Mucosa of stomach (tissue), 1 donor: ENCODE data around the gene FBXW9.
"Not testable (repeated sequence)": the region's sequence is repeated elsewhere in the genome, so short reads cannot be mapped to it uniquely, and the experiment has no call there.

Source experiments
- H3K27me3 ChIP-seq: one replicate; pipeline ENCODE4 v1.7.0; 2013; ENCODE audit warnings: mild to moderate bottlenecking, low read length; ENCODE audit not compliant: control insufficient read depth, insufficient read depth
- H3K36me3 ChIP-seq: one replicate; pipeline ENCODE4 v1.7.0; 2013; ENCODE audit warnings: low read length; ENCODE audit not compliant: control insufficient read depth, insufficient read depth
- H3K4me1 ChIP-seq: one replicate; pipeline ENCODE4 v1.7.0; 2013; ENCODE audit warnings: mild to moderate bottlenecking, low read length; ENCODE audit not compliant: control insufficient read depth, insufficient read depth
- H3K4me3 ChIP-seq: one replicate; pipeline ENCODE4 v1.7.0; 2013; ENCODE audit warnings: low read length
- H3K9ac ChIP-seq: one replicate; pipeline ENCODE4 v1.7.0; 2013; ENCODE audit warnings: mild to moderate bottlenecking, low read length, moderate library complexity
- H3K9me3 ChIP-seq: one replicate; pipeline ENCODE4 v1.7.0; 2013; ENCODE audit warnings: mild to moderate bottlenecking, low read length, moderate library complexity; ENCODE audit not compliant: control insufficient read depth
- donor health status: Pancreatic carcinoma.

Gene FBXW9

GRCh38 chr19:12696366-12697335, at the start of gene FBXW9:
TSS of gene FBXW9 (minus strand) at chr19:12696631. CDS start at chr19:12696581, 50 bp downstream.
- H3K4me3 ChIP-seq: peak within 1 kb of the TSS; percentile 63
- peaks cover 15% of the 10 kb centered on the region for H3K4me1 ChIP-seq
- no peaks in the 10 kb centered on the region for H3K27me3 ChIP-seq
- peak within 1 kb of the TSS; percentile 71 for H3K9ac ChIP-seq
- H3K36me3 ChIP-seq: no peaks in the 10 kb centered on the region
- no peaks in the 10 kb centered on the region for H3K9me3 ChIP-seq

- Histone ChIP-seq H3K4me3 (no peak overlapping the region), H3K9me3 (no peaks in the 10 kb centered on the region), H3K27me3 (peaks cover 5% of the 10 kb centered on the region), H3K36me3 (peaks cover 4% of the 10 kb centered on the region), H3K9ac (no peak overlapping the region), H3K4me1 (no peaks in the 10 kb centered on the region)
Observed at GRCh38 chr19:12745166-12745897, 48.9 kb upstream of the FBXW9 start.

- no peaks in the 10 kb centered on the region for H3K36me3 ChIP-seq
- no peaks in the 10 kb centered on the region for H3K9me3 ChIP-seq
- no peaks in the 10 kb centered on the region for H3K27me3 ChIP-seq
- peak overlapping the region; percentile 43 for H3K4me3 ChIP-seq
- H3K4me1 ChIP-seq: peaks cover 22% of the 10 kb centered on the region
- H3K9ac ChIP-seq: peak overlapping the region; percentile 70
Observed at GRCh38 chr19:12737835-12738351, 41.5 kb upstream of the FBXW9 start.

- peak within 1 kb of the TSS; percentile 43 for H3K4me3 ChIP-seq
- H3K36me3 ChIP-seq: no peaks in the 10 kb centered on the region
- H3K4me1 ChIP-seq: peaks cover 28% of the 10 kb centered on the region
- no peaks in the 10 kb centered on the region for H3K27me3 ChIP-seq
- no peaks in the 10 kb centered on the region for H3K9me3 ChIP-seq
- H3K9ac ChIP-seq: peak within 1 kb of the TSS; percentile 70
Observed at GRCh38 chr19:12736995-12737834, 40.8 kb upstream of the FBXW9 start, which contains the start of gene GET3. TSS of gene GET3 (plus strand) at chr19:12737497. CDS start at chr19:12737506, 9 bp downstream.

- peak overlapping the region; percentile 96 for H3K9ac ChIP-seq
- H3K27me3 ChIP-seq: no peaks in the 10 kb centered on the region
- no peaks in the 10 kb centered on the region for H3K9me3 ChIP-seq
- no peaks in the 10 kb centered on the region for H3K36me3 ChIP-seq
- peaks cover 34% of the 10 kb centered on the region for H3K4me1 ChIP-seq
- H3K4me3 ChIP-seq: peak overlapping the region; percentile 90
Observed at GRCh38 chr19:12733369-12734214, 37.2 kb upstream of the FBXW9 start.

GRCh38 chr19:12731337-12731736, 34.9 kb upstream of the FBXW9 start:
- H3K27me3 ChIP-seq: no peaks in the 10 kb centered on the region
- H3K9me3 ChIP-seq: no peaks in the 10 kb centered on the region
- no peak overlapping the region for H3K9ac ChIP-seq
- H3K4me3 ChIP-seq: no peak overlapping the region
- H3K36me3 ChIP-seq: no peaks in the 10 kb centered on the region
- H3K4me1 ChIP-seq: peaks cover 21% of the 10 kb centered on the region

- H3K9ac ChIP-seq: no peak overlapping the region
- peaks cover 21% of the 10 kb centered on the region for H3K4me1 ChIP-seq
- H3K36me3 ChIP-seq: no peaks in the 10 kb centered on the region
- no peaks in the 10 kb centered on the region for H3K9me3 ChIP-seq
- no peaks in the 10 kb centered on the region for H3K27me3 ChIP-seq
- H3K4me3 ChIP-seq: no peak overlapping the region
Observed at GRCh38 chr19:12730064-12730463, 33.6 kb upstream of the FBXW9 start.

GRCh38 chr19:12727745-12728433, 31.5 kb upstream of the FBXW9 start:
- H3K36me3 ChIP-seq: no peaks in the 10 kb centered on the region
- no peak overlapping the region for H3K4me3 ChIP-seq
- no peaks in the 10 kb centered on the region for H3K27me3 ChIP-seq
- peaks cover 28% of the 10 kb centered on the region for H3K4me1 ChIP-seq
- H3K9ac ChIP-seq: no peak overlapping the region
- H3K9me3 ChIP-seq: no peaks in the 10 kb centered on the region

- H3K4me3 ChIP-seq: no peak overlapping the region
- peaks cover 22% of the 10 kb centered on the region for H3K4me1 ChIP-seq
- no peaks in the 10 kb centered on the region for H3K9me3 ChIP-seq
- no peaks in the 10 kb centered on the region for H3K36me3 ChIP-seq
- H3K27me3 ChIP-seq: no peaks in the 10 kb centered on the region
- H3K9ac ChIP-seq: no peak overlapping the region
Observed at GRCh38 chr19:12726988-12727316, 30.5 kb upstream of the FBXW9 start.

- H3K36me3 ChIP-seq, H3K9me3 ChIP-seq, H3K9ac ChIP-seq, H3K4me3 ChIP-seq, H3K27me3 ChIP-seq: not testable (repeated sequence)
- peaks cover 19% of the 10 kb centered on the region for H3K4me1 ChIP-seq
Observed at GRCh38 chr19:12725612-12726011, 29.2 kb upstream of the FBXW9 start.
